ENCODE data around the gene PLCB3.

PLCB3 gene

GRCh38 chr11:64204464-64204989 is 46.8 kb upstream of the PLCB3 start:
- DNase-seq (ENCODE audit: low read depth), result peak; percentile 94
- in situ Hi-C loops (cut with HindIII; ENCODE audit: low sequenced_read_pairs), result loop anchor here (10.0 to 25.0 kb wide), 2 partner anchors 70 to 433 kb away; no protein-coding TSS in a partner anchor
- peak; percentile 80 for TF ChIP-seq CTCF (IDR thresholded peaks at IDR 0.05; ENCODE audit: low read depth, low read length, missing control alignments)
- H3K4me3 ChIP-seq (ENCODE audit: low read depth, low read length), result no peak overlapping the region

GRCh38 chr11:64206457-64207255 is 44.7 kb upstream of the PLCB3 start, which contains the start of gene FERMT3:
FERMT3 (plus strand) TSS chr11:64206721; CDS start chr11:64207365, 644 bp downstream.
- no peak for TF ChIP-seq CTCF (IDR thresholded peaks at IDR 0.05; ENCODE audit: low read depth, low read length, missing control alignments)
- no peak for DNase-seq (ENCODE audit: low read depth)
- in situ Hi-C loops (cut with HindIII; ENCODE audit: low sequenced_read_pairs), result loop anchor here (10.0 to 25.0 kb wide), 2 partner anchors 68 to 431 kb away; no protein-coding TSS in a partner anchor
- no peak within 1 kb of the TSS for H3K4me3 ChIP-seq (ENCODE audit: low read depth, low read length)

GRCh38 chr11:64207256-64208085 is 43.9 kb upstream of the PLCB3 start:
- in situ Hi-C loops (cut with HindIII; ENCODE audit: low sequenced_read_pairs), result loop anchor here (10.0 to 25.0 kb wide), 2 partner anchors 67 to 430 kb away; no protein-coding TSS in a partner anchor
- no peak overlapping the region for H3K4me3 ChIP-seq (ENCODE audit: low read depth, low read length)

GRCh38 chr11:64208086-64208795 is 43.1 kb upstream of the PLCB3 start:
- TF ChIP-seq CTCF (IDR thresholded peaks at IDR 0.05; ENCODE audit: low read depth, low read length, missing control alignments), result no peak
- no peak for DNase-seq (ENCODE audit: low read depth)
- H3K4me3 ChIP-seq (ENCODE audit: low read depth, low read length), result no peak overlapping the region
- in situ Hi-C loops (cut with HindIII; ENCODE audit: low sequenced_read_pairs), result loop anchor here (10.0 to 25.0 kb wide), 2 partner anchors 67 to 429 kb away; no protein-coding TSS in a partner anchor

More at GRCh38 chr11:64207256-64208085, 43.9 kb upstream of the PLCB3 start:
- no peak for TF ChIP-seq CTCF (IDR thresholded peaks at IDR 0.05; ENCODE audit: low read depth, low read length, missing control alignments)
- no peak for DNase-seq (ENCODE audit: low read depth)

GRCh38 chr11:64208796-64209562 is 42.4 kb upstream of the PLCB3 start:
- TF ChIP-seq CTCF (IDR thresholded peaks at IDR 0.05; ENCODE audit: low read depth, low read length, missing control alignments), result no peak
- no peak overlapping the region for H3K4me3 ChIP-seq (ENCODE audit: low read depth, low read length)
- no peak for DNase-seq (ENCODE audit: low read depth)
- in situ Hi-C loops (cut with HindIII; ENCODE audit: low sequenced_read_pairs), result loop anchor here (10.0 to 25.0 kb wide), 2 partner anchors 66 to 428 kb away; no protein-coding TSS in a partner anchor
